ENCODE results near the gene PTPN20. TPM values are rescaled to one million over a fixed set of nuclear protein-coding genes. Genes with fewer than 3 reads are reported as not detected.

The PTPN20 gene
- total RNA-seq, 6 donors from 2014 or later, result 1.8 to 19.0 (median 3.4) TPM

DNA sequence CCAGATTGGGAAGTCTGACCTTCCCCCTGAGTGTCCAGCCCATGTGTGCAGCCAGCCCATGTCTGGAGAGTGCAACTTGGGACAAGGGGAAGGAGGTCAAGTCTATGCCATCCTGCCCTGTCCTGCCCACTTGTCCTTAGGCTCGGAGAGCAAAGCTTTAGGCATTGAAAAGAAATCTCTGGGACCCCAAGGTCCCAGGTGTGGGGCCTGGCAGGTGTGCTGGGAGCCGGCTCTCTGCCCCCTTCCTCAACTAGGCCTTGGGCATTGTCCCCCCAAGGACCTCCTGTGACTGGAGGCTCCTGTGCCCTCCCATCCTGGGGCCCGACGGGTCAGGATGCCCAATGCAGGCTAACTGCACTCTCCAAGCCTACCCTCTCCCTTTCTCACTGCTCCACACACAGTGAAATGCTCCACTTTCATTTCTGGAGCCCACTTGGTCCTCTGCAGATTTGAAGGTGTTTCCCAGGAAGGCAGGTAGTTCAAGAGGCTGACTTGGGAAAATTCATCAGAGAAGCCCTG, 124.7 kb downstream of the PTPN20 start:
- no peak for DNase-seq
- 85% methylated on average over 4 of the region's 4 CpGs; no CpG with 5 or more reads in 1 of the 2 donors for WGBS, 2 donors
- Histone ChIP-seq H3K27me3 (no peaks in the 10 kb centered on the region), H3K9me3 (no peaks in the 10 kb centered on the region), H3K36me3 (no peaks in the 10 kb centered on the region), H3K27ac (no peak overlapping the region), H3K4me1 (no peaks in the 10 kb centered on the region), H3K4me3 (no peak overlapping the region)
- ATAC-seq (ENCODE audit: low FRiP score in 2 of 2), result no peak
- TF ChIP-seq, protein P1, sequence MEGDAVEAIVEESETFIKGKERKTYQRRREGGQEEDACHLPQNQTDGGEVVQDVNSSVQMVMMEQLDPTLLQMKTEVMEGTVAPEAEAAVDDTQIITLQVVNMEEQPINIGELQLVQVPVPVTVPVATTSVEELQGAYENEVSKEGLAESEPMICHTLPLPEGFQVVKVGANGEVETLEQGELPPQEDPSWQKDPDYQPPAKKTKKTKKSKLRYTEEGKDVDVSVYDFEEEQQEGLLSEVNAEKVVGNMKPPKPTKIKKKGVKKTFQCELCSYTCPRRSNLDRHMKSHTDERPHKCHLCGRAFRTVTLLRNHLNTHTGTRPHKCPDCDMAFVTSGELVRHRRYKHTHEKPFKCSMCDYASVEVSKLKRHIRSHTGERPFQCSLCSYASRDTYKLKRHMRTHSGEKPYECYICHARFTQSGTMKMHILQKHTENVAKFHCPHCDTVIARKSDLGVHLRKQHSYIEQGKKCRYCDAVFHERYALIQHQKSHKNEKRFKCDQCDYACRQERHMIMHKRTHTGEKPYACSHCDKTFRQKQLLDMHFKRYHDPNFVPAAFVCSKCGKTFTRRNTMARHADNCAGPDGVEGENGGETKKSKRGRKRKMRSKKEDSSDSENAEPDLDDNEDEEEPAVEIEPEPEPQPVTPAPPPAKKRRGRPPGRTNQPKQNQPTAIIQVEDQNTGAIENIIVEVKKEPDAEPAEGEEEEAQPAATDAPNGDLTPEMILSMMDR (IDR thresholded peaks at IDR 0.05), result no peak
- TF ChIP-seq EP300 (IDR thresholded peaks at IDR 0.05) (no peak), POLR2AphosphoS5 (IDR thresholded peaks at IDR 0.05) (no peak), POLR2A (IDR thresholded peaks at IDR 0.05) (no peak)

DNA sequence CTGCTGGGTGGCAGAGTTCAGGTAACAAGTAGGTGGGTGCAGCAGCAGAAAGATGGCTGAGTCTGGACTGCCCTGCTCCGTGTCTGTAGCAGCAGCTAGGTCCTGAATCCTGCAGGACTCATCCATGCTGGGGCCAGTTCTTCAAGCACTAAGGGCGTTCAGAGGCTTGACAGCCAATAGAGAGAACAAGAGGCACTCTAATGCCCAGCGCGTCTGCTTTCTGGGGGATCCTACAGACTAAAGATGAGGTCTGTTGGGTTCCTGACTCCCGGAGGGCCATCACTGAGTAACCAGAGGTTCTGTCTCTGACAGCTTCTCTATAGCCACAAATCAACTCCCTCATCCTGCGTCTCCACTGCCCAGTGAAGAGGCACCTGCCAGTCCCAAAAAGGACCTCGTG, 125.5 kb downstream of the PTPN20 start:
- ATAC-seq (ENCODE audit: low FRiP score in 2 of 2) (no peak), DNase-seq (no peak)
- H3K4me3 ChIP-seq, result no peak overlapping the region
- H3K36me3 ChIP-seq, result no peaks in the 10 kb centered on the region
- H3K27me3 ChIP-seq, result no peaks in the 10 kb centered on the region
- no peak overlapping the region for H3K27ac ChIP-seq
- H3K4me1 ChIP-seq, result no peaks in the 10 kb centered on the region
- 76 to 89% methylated on average over 6 to 7 of the region's 7 CpGs for WGBS, 2 donors
- no peaks in the 10 kb centered on the region for H3K9me3 ChIP-seq
- TF ChIP-seq, protein P1 (IDR thresholded peaks at IDR 0.05), result no peak
- TF ChIP-seq EP300 (IDR thresholded peaks at IDR 0.05) (no peak), POLR2A (IDR thresholded peaks at IDR 0.05) (no peak), POLR2AphosphoS5 (IDR thresholded peaks at IDR 0.05) (no peak)

DNA sequence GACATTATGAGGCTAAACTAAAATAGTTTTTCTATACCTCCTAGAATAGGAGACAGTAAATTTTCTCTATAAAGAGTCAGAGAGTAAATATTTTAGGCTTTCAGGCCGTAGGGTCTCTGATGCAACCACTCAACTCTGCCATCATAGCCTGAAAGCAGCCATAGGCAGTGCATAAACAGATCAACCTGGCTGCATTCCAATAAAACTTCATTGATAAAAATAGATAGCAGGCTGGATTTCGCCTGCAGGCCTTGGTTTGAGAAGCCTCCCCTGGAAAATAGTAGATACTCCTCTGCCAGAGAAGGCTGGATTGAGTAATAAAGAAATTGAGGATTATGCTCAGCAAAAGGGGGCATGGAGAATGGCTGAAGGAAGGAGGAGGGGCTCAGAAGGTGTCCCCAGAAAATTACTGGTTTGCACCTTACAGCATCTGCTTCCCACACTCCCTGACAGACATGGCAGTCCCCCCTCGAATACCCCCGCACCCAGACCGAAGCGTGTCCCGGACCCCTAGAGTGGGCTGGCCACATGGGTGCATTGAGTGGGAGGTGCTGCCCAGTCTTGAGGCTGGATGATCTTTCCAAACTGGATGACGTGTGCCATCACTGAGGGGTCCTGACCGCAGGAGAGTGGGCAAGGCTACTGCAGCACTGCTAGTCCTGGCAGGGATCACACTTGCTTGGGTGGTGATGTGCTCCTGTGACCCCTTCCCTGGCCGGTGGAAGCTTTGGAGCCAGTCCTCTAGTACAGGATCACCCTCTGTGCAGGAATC, 126.6 kb downstream of the PTPN20 start:
- Histone ChIP-seq H3K9me3 (no peaks in the 10 kb centered on the region), H3K4me1 (no peaks in the 10 kb centered on the region), H3K36me3 (no peaks in the 10 kb centered on the region), H3K4me3 (no peak overlapping the region), H3K27ac (no peak overlapping the region), H3K27me3 (no peaks in the 10 kb centered on the region)
- DNase-seq (no peak), ATAC-seq (ENCODE audit: low FRiP score in 2 of 2) (no peak)
- TF ChIP-seq POLR2A (IDR thresholded peaks at IDR 0.05) (no peak), POLR2AphosphoS5 (IDR thresholded peaks at IDR 0.05) (no peak), EP300 (IDR thresholded peaks at IDR 0.05) (no peak)
- TF ChIP-seq, protein P1 (IDR thresholded peaks at IDR 0.05), result no peak
- whole genome bisulfite sequencing, 2 donors, result 86% methylated on average over 10 of the region's 10 CpGs

DNA sequence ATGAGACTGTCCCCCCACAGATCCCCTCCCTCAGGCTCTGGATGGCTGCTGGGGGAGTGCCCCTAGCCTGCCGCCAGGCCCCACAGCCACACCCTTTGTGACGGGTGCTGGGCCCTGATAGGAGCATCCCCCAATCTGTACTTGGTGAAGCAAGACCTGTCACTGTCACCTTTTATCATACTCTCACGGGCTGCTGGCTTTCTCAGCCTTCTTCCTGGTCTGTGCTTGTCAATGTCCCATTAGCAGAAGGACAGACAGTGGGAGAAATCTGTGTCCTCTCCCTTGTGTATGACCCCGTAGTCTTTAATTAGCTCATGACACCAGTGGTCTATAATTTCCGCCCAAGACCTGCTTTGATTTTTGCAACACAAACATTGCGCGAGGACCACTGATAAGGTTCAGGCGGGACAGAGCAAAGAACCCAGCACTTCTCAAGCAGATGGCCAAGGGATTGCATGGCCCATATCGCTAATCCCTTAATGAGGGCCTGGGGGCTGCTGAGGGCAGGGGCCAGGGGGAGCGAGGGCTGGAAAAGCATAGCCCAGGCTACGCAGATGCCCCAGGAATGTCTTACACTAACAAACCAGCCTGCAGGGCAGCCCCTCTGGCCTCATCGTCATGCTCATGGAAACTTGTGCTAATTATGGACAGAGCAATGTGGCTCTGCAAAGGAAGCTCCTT, 127.8 kb downstream of the PTPN20 start:
- H3K27ac ChIP-seq, result no peak overlapping the region
- no peak for DNase-seq
- H3K4me3 ChIP-seq, result no peak overlapping the region
- no peak for TF ChIP-seq POLR2AphosphoS5 (IDR thresholded peaks at IDR 0.05)
- TF ChIP-seq EP300 (IDR thresholded peaks at IDR 0.05), result no peak
- TF ChIP-seq, protein P1 (IDR thresholded peaks at IDR 0.05), result no peak
- no peak for TF ChIP-seq POLR2A (IDR thresholded peaks at IDR 0.05)
- no peak for ATAC-seq (ENCODE audit: low FRiP score in 2 of 2)
- H3K27me3 ChIP-seq, result no peaks in the 10 kb centered on the region
- 67 to 80% methylated on average over 10 to 12 of the region's 12 CpGs for WGBS, 2 donors
- H3K36me3 ChIP-seq, result no peaks in the 10 kb centered on the region
- no peaks in the 10 kb centered on the region for H3K4me1 ChIP-seq
- no peaks in the 10 kb centered on the region for H3K9me3 ChIP-seq
